GM19351 (cell line): ENCODE data around the gene DPPA5.
"Not testable (repeated sequence)": the region's sequence is repeated elsewhere in the genome, so short reads cannot be mapped to it uniquely, and the experiment has no call there.

Experiments
- ATAC-seq: cut with Tn5 transposase; IDR thresholded peaks from one replicate; pipeline ENCODE4 v1.9.1; 2021; ENCODE audit warnings: mild to moderate bottlenecking, moderate library complexity; ENCODE audit not compliant: unreplicated experiment

DPPA5 gene

DNA sequence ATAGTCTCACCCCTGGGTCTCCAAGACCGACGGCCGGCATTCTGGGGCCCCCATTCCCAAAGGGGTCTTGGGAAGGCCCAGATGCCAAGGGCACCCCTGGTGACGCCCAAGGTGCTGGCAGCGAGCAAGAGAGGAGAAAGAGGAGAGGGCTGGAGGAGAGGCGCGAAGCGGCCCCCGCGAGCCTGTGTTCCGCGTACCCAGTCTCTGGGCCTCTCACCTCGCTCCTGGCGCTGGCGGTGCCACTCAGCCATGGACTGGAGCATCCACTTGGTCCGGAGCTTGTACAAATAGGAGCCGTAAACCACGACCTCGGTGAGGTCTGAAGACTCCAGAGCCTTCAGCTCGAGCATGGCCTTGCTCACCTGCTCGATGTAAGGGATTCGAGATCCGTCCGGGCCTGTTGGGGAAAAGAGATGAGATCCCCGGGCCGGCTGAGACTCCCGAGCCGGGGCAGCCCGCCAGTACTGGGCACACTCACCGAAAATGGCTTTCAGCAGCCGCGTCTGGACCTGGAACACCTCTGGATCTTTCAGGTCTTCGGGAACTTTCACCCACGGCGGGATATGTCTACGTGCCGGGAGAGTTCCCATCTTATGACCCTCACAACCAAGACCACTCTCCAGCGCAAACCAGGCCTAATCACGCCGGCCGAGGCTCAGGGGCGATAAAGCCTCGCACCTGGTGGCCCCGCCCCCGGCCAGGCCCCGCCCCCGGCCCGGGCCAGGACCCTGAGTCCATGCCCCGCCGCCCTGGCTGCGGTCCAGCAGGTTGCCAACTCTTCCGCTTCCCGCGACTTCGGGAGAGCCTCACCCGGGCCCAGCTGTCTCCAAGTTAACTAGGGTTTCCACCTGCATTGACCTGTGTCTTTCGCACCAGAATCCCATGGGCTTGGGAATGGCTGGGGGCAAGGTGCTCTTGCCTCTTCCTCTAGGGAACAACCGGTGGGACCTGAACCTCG is at the start of gene DPPA5:
DPPA5 (minus strand) TSS at position 641 of the 958 bp plus-strand sequence; CDS start at position 590, 51 bp downstream.
- ATAC-seq: no peak

- ATAC-seq: peak; percentile 67
Observed at GRCh38 chr6:73400656-73401055, 46.6 kb upstream of the DPPA5 start.

DNA sequence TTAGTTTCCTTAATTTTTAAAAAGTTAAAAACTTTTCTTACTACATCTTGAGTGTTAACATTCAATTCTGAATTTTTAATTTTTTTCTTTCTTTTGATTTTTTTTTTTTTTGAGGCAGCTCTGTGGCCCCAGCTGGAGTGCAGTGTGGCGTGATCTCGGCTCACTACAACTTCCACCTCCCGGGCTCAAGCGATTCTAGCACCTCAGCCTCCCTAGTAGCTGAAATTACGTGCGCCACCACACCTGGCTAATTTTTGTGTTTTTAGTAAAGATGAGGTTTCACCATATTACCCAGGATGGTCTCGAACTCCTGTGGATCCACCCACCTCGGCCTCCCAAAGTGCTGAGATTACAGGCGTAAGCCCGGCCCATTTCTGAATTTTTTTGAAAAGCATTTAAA is 41.8 kb upstream of the DPPA5 start:
- no peak for ATAC-seq

DNA sequence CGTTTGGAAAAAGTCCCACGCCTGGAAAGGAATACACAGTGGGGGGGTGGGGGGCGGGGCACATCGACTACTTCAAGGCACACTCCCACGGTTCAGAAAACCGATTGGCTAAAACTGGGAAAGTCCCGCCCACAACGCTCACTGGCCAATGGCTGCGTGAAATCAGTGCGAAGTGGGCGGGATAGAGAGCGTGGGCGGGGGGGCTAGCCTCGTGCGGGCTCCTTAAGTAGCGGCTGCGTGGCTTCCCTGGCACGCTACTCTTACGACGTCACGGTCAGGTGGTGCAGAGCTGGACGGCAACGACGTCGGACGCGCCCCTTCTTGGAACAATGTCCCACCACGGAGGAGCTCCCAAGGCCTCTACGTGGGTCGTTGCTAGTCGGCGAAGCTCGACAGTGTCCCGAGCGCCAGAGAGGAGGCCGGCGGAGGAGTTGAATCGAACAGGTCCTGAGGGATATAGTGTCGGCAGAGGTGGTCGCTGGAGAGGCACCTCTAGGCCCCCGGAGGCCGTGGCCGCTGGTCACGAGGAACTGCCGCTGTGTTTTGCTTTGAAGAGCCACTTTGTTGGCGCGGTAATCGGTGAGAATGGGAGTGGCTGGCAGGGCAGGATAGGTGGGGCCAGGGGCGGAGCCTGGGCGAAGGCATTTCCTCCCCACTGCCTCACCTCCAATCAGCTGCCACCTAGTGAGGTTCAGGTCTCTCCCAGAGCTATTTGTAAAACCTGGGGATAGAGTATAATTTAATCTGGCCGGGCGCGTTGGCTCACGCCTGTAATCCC is 40.7 kb upstream of the DPPA5 start, which contains the start of gene DDX43:
DDX43 (plus strand) TSS at position 252 of the 778 bp plus-strand sequence; CDS start at position 330, 78 bp downstream.
- no peak for ATAC-seq

- no peak for ATAC-seq
Observed at GRCh38 chr6:73393278-73393677, 39.2 kb upstream of the DPPA5 start.

DNA sequence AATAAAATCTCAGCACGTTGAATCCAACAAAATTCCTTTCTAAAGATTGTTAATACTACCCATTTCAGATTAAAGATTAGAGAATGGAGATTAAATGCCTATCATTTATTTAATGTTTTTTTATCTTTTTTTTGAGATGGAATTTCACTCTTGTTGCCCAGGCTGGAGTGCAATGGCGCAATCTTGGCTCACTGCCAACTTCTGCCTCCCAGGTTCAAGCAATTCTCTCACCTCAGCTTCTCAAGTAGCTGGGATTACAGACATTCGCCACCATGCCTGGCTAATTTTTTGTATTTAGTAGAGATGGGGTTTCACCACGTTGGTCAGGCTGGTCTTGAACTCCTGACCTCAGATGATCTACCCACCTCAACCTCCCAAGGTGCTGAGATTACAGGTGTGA is 38.1 kb upstream of the DPPA5 start:
- ATAC-seq: not testable (repeated sequence)

- ATAC-seq: no peak
Observed at GRCh38 chr6:73391675-73392074, 37.6 kb upstream of the DPPA5 start.

DNA sequence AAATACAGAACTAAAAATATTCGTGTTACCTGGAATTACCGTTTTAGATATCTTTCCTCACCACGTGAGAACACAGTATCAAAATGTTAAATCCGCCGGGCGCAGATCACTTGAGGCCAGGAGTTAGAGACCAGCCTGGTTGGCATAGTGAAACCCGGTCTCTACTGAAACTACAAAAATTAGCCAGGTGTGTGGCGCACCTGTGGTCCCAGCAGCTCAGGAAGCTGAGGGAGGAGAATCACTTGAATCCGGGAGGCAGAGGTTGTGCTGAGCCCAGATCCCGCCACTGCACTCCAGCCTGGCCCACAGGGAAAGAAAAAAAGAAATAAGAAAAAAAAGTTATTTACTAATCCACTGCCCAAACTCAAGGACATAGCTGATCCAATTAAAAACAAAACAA is 35.8 kb upstream of the DPPA5 start:
- no peak for ATAC-seq

- peak; percentile 84 for ATAC-seq
Observed at GRCh38 chr6:73388800-73389512, 34.9 kb upstream of the DPPA5 start.

DNA sequence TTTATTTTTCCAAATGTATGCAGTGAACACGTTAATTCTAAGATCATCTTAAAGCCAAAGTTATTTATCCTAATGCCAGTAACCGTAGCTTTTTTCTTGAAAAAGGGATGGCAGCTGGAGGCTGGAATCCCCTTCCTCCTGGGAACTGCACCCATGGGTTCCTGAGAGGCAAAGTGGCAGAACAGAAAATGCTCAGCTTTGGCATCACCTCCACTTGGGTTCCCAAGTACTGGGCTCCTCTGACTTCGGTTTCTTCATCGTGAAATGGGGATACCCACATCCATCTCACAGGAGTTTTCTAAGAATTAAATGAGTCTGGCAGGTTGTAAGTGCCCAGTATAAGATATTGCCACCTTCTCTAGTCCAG is 34.3 kb upstream of the DPPA5 start:
- ATAC-seq: peak; percentile 9

DNA sequence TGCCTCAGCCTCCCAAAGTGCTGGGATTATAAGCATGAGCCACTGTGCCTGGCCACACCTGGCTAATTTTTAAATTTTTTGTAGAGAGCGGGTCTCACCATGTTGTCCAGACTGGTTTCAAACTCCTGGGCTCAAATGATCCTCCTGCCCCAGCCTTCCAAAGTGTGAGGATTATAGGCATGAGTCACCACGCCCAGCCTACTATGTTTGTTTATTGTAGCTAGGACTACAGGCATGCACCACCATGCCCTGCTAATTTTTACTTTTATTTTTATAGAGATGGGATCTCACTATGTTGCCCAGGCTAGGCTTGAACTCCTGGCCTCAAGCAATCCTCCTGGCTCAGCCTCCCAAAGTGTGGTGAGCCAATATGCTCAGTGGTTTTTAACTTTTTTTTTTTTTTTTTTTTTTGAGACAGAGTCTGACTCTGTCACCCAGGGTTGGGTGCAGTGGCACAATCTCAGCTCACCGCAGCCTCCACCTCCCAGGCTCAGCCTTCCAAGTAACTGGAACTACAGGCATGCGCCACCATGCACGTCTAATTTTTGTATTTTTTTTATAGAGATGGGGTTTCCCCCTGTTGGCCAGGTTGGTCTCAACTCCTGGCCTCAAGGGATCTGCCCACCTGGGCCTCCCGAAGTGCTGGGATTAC is 28.5 kb upstream of the DPPA5 start:
- ATAC-seq: no peak

GRCh38 chr6:73381531-73381930 is 27.5 kb upstream of the DPPA5 start:
- ATAC-seq: not testable (repeated sequence)

GRCh38 chr6:73377225-73377624 is 23.1 kb upstream of the DPPA5 start:
- no peak for ATAC-seq

DNA sequence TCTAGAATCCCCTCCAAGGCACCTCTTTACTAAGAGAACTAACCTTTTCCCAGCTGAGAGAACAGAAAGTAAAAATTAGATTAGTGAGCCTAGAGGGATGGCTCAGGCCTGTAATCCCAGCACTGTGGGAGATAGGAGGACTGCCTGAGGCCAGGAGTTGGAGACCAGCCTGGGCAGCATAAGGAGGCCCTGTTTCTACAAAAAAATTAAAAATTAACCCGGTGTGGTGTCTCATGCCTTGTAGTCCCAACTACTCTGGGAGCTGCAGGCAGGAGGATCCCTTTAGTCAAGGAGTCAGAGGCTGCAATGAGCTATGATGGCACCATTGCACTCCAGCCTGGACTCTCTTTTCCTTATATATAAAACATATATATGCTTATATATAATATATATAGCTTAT is 21.1 kb upstream of the DPPA5 start:
- no peak for ATAC-seq

DNA sequence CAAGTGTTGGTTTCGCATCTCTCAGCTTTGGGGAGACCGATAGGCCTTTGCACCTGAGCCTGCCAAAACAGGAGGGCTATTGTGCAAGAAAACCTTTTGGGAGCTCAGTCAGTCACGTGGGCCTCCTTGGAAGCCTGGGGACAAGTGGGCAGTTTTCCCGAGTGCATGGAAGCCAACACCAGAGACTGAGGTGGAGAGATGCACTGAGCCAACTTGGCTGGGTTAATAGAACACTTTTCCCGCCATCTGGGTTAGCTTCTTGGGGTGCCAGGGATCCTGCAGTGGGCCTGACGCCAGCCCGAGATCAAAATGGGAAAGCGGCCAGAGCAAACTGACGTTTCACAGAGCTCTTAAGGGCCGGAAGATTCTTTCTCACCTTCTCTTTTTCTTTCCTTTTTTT is 18.4 kb upstream of the DPPA5 start:
- no peak for ATAC-seq

DNA sequence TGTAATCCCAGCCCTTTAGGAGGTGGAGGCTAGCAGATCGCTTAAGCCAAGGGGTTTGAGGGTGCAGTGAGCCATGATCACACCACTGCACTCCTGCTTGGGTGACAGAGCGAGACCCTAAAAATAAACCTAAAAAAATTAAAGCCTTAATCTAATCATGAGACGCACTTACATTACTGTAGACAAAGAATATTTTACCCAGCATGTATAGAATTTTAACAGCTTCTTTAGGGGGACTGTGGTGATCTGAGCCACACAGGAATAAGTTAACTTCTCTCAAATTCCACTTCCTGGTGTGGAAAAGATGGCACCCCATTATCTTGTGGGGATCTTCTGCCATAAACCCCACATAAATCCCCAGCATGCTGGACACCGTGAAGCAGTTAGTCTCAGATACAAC is 17.9 kb upstream of the DPPA5 start:
- ATAC-seq: no peak

DNA sequence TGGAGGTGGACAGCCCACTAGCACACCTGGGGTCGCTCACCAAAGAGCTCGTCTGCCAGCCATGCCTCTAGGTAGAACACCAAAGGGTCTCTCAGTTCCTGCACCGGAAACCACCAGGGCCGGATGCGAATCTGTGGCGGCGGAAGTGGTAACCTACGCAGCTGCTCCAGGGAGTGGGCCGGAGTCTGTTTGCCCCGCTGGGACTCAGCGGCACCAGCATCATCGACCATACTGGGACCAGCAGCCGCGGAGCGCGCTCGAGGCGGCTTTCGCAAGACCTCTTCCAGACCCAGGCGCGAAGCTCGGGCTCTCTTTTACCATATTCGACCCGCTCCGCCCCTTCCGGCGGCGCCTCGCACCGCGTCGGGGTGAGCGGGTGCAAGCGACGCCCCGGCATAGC is 15.5 kb upstream of the DPPA5 start, which contains the start of gene OOEP:
OOEP (minus strand) TSS at position 335 of the 400 bp plus-strand sequence; CDS start at position 230, 105 bp downstream.
- no peak for ATAC-seq

DNA sequence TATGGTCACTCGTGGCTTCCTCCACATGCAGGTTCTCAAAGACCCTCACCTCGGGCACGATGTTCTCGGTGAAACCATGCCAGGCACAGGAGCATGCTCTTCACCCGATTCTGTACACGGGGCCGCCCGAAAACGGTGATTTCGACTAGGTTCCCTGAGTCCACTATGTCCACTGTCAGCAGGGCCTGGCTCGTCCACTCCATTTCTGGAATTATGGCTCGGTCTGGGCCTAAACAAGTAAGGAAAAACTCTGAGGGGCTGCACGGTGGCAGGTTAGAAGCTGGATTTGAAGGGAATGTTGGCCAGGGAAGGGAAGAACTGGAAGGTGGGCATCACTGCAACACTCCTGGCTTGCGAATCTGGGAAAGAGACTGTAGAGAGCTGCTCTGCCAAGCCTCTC is 15.1 kb upstream of the DPPA5 start:
- ATAC-seq: no peak

DNA sequence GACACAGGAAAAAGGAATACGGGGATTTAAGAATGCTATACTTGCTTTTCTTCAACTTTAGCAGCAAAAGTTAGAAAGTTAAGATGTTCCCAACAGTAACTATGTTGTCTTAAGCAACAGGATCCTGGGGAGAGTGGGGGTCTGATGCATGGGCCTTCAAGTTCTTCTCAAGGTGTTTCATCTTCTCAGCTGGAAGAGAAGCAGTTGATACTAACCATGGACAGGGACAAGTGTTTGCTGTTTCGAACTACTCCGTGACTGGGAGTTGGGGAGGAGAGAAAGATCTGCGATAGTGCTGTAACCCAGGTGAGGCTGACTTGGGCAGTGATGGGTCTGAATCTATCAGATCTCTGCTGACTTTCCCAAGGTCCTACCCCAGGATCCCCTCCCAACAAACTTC is 14.6 kb upstream of the DPPA5 start:
- no peak for ATAC-seq

GRCh38 chr6:73367761-73368355 is 13.8 kb upstream of the DPPA5 start:
- no peak for ATAC-seq
